Subcutaneous abdominal adipose tissue (tissue), 5 donors: ENCODE results near the gene MEIS2.

ENCODE experiments used
- H3K27ac ChIP-seq: one replicate; pipeline ENCODE4 v1.7.0; 2013; ENCODE audit warnings: low read depth, mild to moderate bottlenecking, inconsistent platforms, low read length, moderate library complexity
- H3K27me3 ChIP-seq, 5 donors: one replicate each; pipeline ENCODE4 v1.7.0; 2013; ENCODE audit warnings: low read length in 5 of 5, inconsistent platforms in 1 of 5; ENCODE audit not compliant: control insufficient read depth in 5 of 5, insufficient read depth in 4 of 5
- H3K36me3 ChIP-seq, 5 donors: one replicate each; pipeline ENCODE4 v1.7.0; 2013; ENCODE audit warnings: low read length in 5 of 5; ENCODE audit not compliant: control insufficient read depth in 5 of 5, insufficient read depth in 5 of 5
- H3K4me1 ChIP-seq, 5 donors: one replicate each; pipeline ENCODE4 v1.7.0; 2013; ENCODE audit warnings: low read length in 5 of 5, mild to moderate bottlenecking in 3 of 5, moderate library complexity in 1 of 5; ENCODE audit not compliant: control insufficient read depth in 5 of 5, insufficient read depth in 5 of 5
- H3K4me3 ChIP-seq, 5 donors: one replicate each; pipeline ENCODE4 v1.7.0; 2013; ENCODE audit warnings: low read length in 5 of 5, low read depth in 1 of 5
- H3K9ac ChIP-seq, 5 donors: one replicate each; pipeline ENCODE4 v1.7.0; 2013; ENCODE audit warnings: low read length in 5 of 5, mild to moderate bottlenecking in 4 of 5, moderate library complexity in 3 of 5
- H3K9me3 ChIP-seq, 5 donors: one replicate each; pipeline ENCODE4 v1.7.0; 2013; ENCODE audit warnings: low read length in 5 of 5; ENCODE audit not compliant: control insufficient read depth in 5 of 5
- donor health status: healthy.
- donor health status: healthy.
- donor health status: healthy.
- donor health status: healthy.
- donor health status: healthy.

The MEIS2 gene

DNA sequence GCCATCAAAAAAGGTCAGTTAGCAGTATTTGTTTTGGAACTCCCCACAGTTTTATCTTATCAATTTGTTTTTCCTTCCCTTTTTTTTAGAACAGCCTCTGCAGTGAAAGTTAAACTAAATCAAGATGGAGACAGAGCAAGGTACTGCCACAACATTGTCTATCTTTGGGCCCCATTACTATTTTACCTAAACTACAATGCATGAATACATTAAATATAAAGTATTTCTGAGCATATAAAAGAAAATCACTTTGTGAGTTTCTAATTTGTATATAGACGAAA is 139.5 kb downstream of the MEIS2 start:
- H3K9ac ChIP-seq, result no peak overlapping the region
- no peaks in the 10 kb centered on the region for H3K9me3 ChIP-seq
- peaks cover 0 to 5% (median 2%) of the 10 kb centered on the region in 5 donors for H3K4me1 ChIP-seq
- no peaks in the 10 kb centered on the region for H3K27me3 ChIP-seq
- no peak overlapping the region for H3K4me3 ChIP-seq
- H3K36me3 ChIP-seq, result no peaks in the 10 kb centered on the region
- no peak overlapping the region for H3K27ac ChIP-seq

GRCh38 chr15:36960179-36960946 is 140.0 kb downstream of the MEIS2 start:
- H3K27ac ChIP-seq, result no peak overlapping the region
- no peaks in the 10 kb centered on the region for H3K36me3 ChIP-seq
- H3K4me1 ChIP-seq, result peaks cover 0 to under 1% (median 0%) of the 10 kb centered on the region in 5 donors
- H3K27me3 ChIP-seq, result no peaks in the 10 kb centered on the region
- H3K9ac ChIP-seq, result no peak overlapping the region
- H3K9me3 ChIP-seq, result no peaks in the 10 kb centered on the region
- H3K4me3 ChIP-seq, result no peak overlapping the region

GRCh38 chr15:36959746-36960145 is 140.6 kb downstream of the MEIS2 start:
- H3K9me3 ChIP-seq, result no peaks in the 10 kb centered on the region
- no peak overlapping the region for H3K9ac ChIP-seq

DNA sequence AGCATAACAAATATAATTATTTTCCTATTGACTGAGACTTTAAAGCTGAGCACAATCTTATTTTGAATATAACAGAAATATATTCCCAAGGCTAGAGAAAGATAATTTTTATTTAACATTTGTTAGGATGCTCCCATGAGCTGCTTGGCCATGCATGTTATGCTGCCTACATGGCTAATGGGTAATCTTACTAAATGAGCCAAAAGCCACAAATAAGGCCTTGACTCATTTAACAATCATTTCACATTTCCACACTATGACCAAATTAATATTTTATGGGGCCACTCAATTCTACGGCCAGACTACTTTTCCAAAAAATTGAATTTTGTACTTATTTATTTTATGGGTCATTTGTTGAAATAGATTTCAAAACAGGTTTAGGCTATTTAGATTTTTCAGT is 141.7 kb downstream of the MEIS2 start:
- Histone ChIP-seq H3K36me3 (no peaks in the 10 kb centered on the region), H3K9ac (no peak overlapping the region), H3K27me3 (no peaks in the 10 kb centered on the region), H3K4me1 (no peaks in the 10 kb centered on the region), H3K4me3 (no peak overlapping the region), H3K27ac (no peak overlapping the region), H3K9me3 (no peaks in the 10 kb centered on the region)

More at GRCh38 chr15:36959746-36960145, 140.6 kb downstream of the MEIS2 start:
- Histone ChIP-seq H3K36me3 (no peaks in the 10 kb centered on the region), H3K4me3 (no peak overlapping the region), H3K4me1 (no peaks in the 10 kb centered on the region), H3K27ac (no peak overlapping the region), H3K27me3 (no peaks in the 10 kb centered on the region)

- H3K9ac ChIP-seq, result no peak overlapping the region
- no peak overlapping the region for H3K4me3 ChIP-seq
- H3K27me3 ChIP-seq, result no peaks in the 10 kb centered on the region
- H3K27ac ChIP-seq, result no peak overlapping the region
- H3K4me1 ChIP-seq, result peaks cover 0 to 3% (median 0%) of the 10 kb centered on the region in 5 donors
- H3K36me3 ChIP-seq, result no peaks in the 10 kb centered on the region
- no peaks in the 10 kb centered on the region for H3K9me3 ChIP-seq
These were observed 145.9 kb downstream of the MEIS2 start for GRCh38 chr15:36954486-36954885.

- H3K27ac ChIP-seq, result no peak overlapping the region
- no peak overlapping the region for H3K4me3 ChIP-seq
- H3K9ac ChIP-seq, result no peak overlapping the region
- H3K36me3 ChIP-seq, result no peaks in the 10 kb centered on the region
- H3K9me3 ChIP-seq, result no peaks in the 10 kb centered on the region
- no peaks in the 10 kb centered on the region for H3K27me3 ChIP-seq
- peaks cover 0 to 3% (median 0%) of the 10 kb centered on the region in 5 donors for H3K4me1 ChIP-seq
These were observed 147.0 kb downstream of the MEIS2 start for GRCh38 chr15:36953346-36953745.

DNA sequence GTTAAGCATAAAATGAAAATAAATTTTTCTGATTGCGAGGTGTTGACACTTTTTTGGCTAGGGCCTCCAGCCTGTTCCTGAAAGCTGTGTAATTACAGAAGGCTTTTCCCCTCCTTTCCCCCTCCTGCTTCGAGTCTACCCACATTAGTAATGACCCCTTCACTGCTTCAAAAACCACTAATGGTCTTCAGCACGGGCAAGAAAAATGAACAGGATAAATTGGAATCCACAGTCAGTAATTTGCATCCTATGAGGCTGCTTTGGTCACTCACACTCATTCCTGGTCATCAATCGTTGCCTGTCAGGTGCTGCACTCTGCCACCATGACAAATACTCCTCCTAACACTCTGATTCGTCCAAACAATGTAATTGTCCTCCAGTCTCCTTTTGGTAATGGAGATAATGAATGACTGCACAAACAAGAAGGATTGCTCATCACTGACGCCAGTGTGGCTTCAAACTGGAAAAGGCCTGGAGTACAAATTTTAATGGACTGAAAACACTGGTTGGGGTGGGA is 148.6 kb downstream of the MEIS2 start:
- H3K4me3 ChIP-seq, result no peak overlapping the region
- H3K36me3 ChIP-seq, result peaks cover 0 to 11% (median 0%) of the 10 kb centered on the region in 5 donors
- H3K27ac ChIP-seq, result no peak overlapping the region
- H3K9me3 ChIP-seq, result no peaks in the 10 kb centered on the region
- H3K4me1 ChIP-seq, result peaks cover 0 to 3% (median 0%) of the 10 kb centered on the region in 5 donors
- H3K27me3 ChIP-seq, result no peaks in the 10 kb centered on the region
- H3K9ac ChIP-seq, result no peak overlapping the region

DNA sequence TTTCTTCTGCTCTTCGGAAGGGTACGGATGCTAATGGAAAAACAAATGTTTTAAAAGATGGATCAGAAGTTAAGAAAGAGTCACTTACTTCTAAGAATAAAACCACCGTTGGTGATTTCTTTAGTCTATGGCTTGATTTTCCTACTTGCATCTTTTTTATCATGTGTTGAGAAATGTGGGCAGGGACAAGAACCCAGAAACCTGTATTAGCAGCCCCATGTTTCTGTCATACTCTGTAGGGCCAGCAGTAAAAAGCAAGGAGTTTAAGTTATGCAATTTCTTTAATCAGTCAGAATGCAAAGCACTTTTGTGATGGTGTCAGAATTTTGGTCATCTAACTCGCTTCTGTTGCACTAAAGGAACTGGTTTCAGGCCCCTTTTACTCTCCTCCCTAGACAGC is 150.0 kb downstream of the MEIS2 start:
- Histone ChIP-seq H3K27me3 (no peaks in the 10 kb centered on the region), H3K4me3 (no peak overlapping the region), H3K9me3 (no peaks in the 10 kb centered on the region), H3K36me3 (peaks cover 0 to 13% (median 0%) of the 10 kb centered on the region in 5 donors), H3K27ac (no peak overlapping the region), H3K9ac (no peak overlapping the region), H3K4me1 (peaks cover 0 to 3% (median 0%) of the 10 kb centered on the region in 5 donors)

DNA sequence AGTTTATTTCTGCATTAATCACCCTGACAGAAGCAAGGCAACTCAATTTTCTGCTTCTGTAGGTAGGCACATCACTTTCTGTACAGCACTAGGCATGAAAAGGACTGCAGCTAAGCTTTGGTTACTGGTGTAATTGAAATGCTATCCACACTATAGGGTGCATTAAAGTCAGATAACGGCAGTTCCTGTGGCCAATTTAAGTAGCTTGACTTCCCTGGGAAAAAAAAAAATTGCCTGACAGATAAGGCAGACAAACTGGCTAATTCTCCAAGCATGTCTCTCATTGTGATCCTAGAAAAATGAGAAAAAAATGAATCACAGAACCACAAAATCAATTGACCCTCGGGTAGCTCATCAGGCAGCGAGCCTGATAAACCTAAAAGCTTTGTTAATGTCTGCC is 151.4 kb downstream of the MEIS2 start:
- H3K27me3 ChIP-seq, result no peaks in the 10 kb centered on the region
- no peaks in the 10 kb centered on the region for H3K9me3 ChIP-seq
- no peak overlapping the region for H3K9ac ChIP-seq
- H3K4me3 ChIP-seq, result no peak overlapping the region
- H3K36me3 ChIP-seq, result peaks cover 0 to 13% (median 0%) of the 10 kb centered on the region in 5 donors
- H3K4me1 ChIP-seq, result peaks cover 0 to 3% (median 0%) of the 10 kb centered on the region in 5 donors
- no peak overlapping the region for H3K27ac ChIP-seq

DNA sequence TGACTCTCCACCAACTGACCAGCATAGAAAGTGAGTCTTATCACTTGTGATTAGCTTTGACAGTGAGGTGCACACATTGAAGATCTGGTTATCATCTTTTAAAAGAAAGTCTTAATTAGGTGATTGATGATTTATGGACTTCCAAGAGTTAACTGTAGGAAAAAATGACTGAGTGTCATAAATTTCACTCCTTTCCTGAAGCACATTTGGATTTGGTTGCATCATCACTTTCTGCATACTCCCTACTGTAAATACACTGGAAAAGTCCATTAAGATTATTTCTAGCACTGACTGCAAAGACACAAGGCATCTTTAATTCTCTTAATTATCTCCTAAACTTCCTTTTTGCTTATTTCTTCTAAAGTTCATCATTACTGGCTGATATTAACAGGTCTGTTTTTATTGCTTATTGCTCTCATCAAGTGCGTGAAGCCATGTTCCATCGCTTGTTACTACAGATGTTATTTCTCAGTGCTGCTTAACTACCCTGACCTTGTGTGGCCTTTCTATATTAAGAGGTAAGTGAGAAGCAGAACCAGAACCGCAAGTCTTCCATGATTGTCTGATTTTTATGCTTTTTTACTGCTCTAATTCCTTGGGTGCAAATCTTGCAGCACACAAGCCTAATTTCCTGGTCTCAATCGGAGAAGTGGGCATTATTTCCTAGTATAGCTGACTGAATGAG is 153.2 kb downstream of the MEIS2 start:
- no peaks in the 10 kb centered on the region for H3K27me3 ChIP-seq
- H3K4me1 ChIP-seq, result peaks cover 0 to 3% (median 0%) of the 10 kb centered on the region in 5 donors
- no peak overlapping the region for H3K27ac ChIP-seq
- H3K4me3 ChIP-seq, result no peak overlapping the region
- H3K9me3 ChIP-seq, result no peaks in the 10 kb centered on the region
- no peak overlapping the region for H3K9ac ChIP-seq
- H3K36me3 ChIP-seq, result peaks cover 0 to 13% (median 0%) of the 10 kb centered on the region in 5 donors
